OCI-LY1 (cell line): Measurements from ENCODE around the gene ADNP.

Source experiments
- EZH2 ChIP-seq: fragments of 200-600 bp; sonication (generic), shearing (Covaris generic); IDR thresholded peaks from 2 replicates; pipeline ENCODE4 v1.8.0; 2017; ENCODE audit warnings: borderline replicate concordance, mixed run types, mild to moderate bottlenecking, antibody characterized with exemption, low read length, moderate library complexity, mixed read lengths
- TF ChIP-seq, protein P1 (sequence below): fragments of 200-600 bp; sonication (generic), shearing (Covaris generic); IDR thresholded peaks from 2 replicates; pipeline ENCODE4 v1.5.1; 2017; ENCODE audit warnings: mild to moderate bottlenecking, antibody characterized with exemption, low read length, moderate library complexity, mixed read lengths

DNA sequence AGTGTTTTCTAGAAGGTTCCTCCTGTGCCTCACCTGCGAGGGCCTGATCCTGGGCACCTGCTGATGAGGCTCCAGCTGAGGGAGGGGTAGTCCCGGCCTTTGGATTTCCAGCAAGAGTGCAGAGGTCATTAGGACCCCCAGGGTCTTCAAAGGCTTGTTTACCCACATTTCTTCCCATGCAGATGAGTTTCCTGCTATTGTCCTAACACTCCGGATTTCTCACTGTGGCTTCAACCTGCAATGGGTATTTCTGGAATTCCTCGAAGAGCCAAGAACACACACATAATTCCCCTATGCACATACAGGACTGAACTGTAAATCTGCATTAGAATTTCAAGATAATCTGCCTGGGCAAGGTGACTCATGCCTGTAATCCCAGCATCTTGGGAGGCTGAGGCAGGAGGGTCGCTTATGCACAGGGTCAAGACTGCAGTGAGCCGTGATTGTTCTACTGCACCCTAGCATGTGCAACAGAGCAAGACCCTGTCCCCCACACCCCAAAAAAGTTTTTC is 53.9 kb downstream of the ADNP start:
- TF ChIP-seq, protein P1, sequence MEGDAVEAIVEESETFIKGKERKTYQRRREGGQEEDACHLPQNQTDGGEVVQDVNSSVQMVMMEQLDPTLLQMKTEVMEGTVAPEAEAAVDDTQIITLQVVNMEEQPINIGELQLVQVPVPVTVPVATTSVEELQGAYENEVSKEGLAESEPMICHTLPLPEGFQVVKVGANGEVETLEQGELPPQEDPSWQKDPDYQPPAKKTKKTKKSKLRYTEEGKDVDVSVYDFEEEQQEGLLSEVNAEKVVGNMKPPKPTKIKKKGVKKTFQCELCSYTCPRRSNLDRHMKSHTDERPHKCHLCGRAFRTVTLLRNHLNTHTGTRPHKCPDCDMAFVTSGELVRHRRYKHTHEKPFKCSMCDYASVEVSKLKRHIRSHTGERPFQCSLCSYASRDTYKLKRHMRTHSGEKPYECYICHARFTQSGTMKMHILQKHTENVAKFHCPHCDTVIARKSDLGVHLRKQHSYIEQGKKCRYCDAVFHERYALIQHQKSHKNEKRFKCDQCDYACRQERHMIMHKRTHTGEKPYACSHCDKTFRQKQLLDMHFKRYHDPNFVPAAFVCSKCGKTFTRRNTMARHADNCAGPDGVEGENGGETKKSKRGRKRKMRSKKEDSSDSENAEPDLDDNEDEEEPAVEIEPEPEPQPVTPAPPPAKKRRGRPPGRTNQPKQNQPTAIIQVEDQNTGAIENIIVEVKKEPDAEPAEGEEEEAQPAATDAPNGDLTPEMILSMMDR, result no peak
- no peak for TF ChIP-seq EZH2
